Astrocyte (in vitro differentiated cells and primary cell): ENCODE results near the gene ERO1B. TPM values are rescaled to one million over a fixed set of nuclear protein-coding genes. Genes with fewer than 3 reads are reported as not detected.

Experiments used
- DNase-seq: peaks from one replicate; pipeline ENCODE4 v3.0.0-alpha.2; 2010; ENCODE audit warnings: low read depth
- FAIRE-seq: peaks from 2 replicates; lab custom pipeline; 2011; peaks lifted over from hg19 to GRCh38; lab: Jason Lieb, UNC
- H2AFZ ChIP-seq: 2 replicates; pipeline ENCODE4 v1.6.0; 2012; ENCODE audit warnings: low read depth, low read length, inconsistent platforms
- H3K27ac ChIP-seq: 2 replicates; pipeline ENCODE4 v1.5.1; 2011; ENCODE audit warnings: low read depth, low read length, inconsistent platforms
- H3K27me3 ChIP-seq: 2 replicates; pipeline ENCODE4 v1.6.0; 2011; ENCODE audit warnings: low read length, inconsistent platforms; ENCODE audit not compliant: insufficient read depth
- H3K36me3 ChIP-seq: 2 replicates; pipeline ENCODE4 v1.5.1; 2011; ENCODE audit warnings: low read length, inconsistent platforms; ENCODE audit not compliant: insufficient read depth
- H3K4me1 ChIP-seq: 2 replicates; pipeline ENCODE4 v1.5.1; 2011; ENCODE audit warnings: low read length, inconsistent platforms; ENCODE audit not compliant: insufficient read depth
- H3K4me2 ChIP-seq: 2 replicates; pipeline ENCODE4 v1.6.0; 2012; ENCODE audit warnings: low read length, inconsistent platforms
- H3K4me3 ChIP-seq: 2 replicates; pipeline ENCODE4 v1.5.1; 2011; ENCODE audit warnings: low read depth, mild to moderate bottlenecking, low read length, inconsistent platforms; ENCODE audit not compliant: insufficient read depth
- H3K79me2 ChIP-seq: 2 replicates; pipeline ENCODE4 v1.6.0; 2012; ENCODE audit warnings: mild to moderate bottlenecking, low read length, inconsistent platforms; ENCODE audit not compliant: insufficient read depth
- H3K9ac ChIP-seq: 2 replicates; pipeline ENCODE4 v1.6.0; 2012; ENCODE audit warnings: mild to moderate bottlenecking, low read length, inconsistent platforms
- H3K9me3 ChIP-seq: 2 replicates; pipeline ENCODE4 v1.5.1; 2012; ENCODE audit warnings: low read depth, mild to moderate bottlenecking, low read length, inconsistent platforms; ENCODE audit not compliant: insufficient read depth
- H4K20me1 ChIP-seq: 2 replicates; pipeline ENCODE4 v1.6.0; 2012; ENCODE audit warnings: low read length, inconsistent platforms; ENCODE audit not compliant: insufficient read depth
- H3K27ac Mint-ChIP-seq: one replicate; pipeline ENCODE4 v1.8.0; 2021; ENCODE audit warnings: mild to moderate bottlenecking, mixed read lengths; ENCODE audit not compliant: unreplicated experiment
- H3K27me3 Mint-ChIP-seq: one replicate; pipeline ENCODE4 v1.8.0; 2021; ENCODE audit warnings: low read depth, mixed read lengths; ENCODE audit not compliant: unreplicated experiment
- H3K36me3 Mint-ChIP-seq: one replicate; pipeline ENCODE4 v1.8.0; 2021; ENCODE audit warnings: low read depth, mixed read lengths; ENCODE audit not compliant: unreplicated experiment
- H3K4me1 Mint-ChIP-seq: one replicate; pipeline ENCODE4 v1.8.0; 2021; ENCODE audit warnings: low read depth, mixed read lengths; ENCODE audit not compliant: unreplicated experiment
- H3K4me3 Mint-ChIP-seq: one replicate; pipeline ENCODE4 v1.8.0; 2021; ENCODE audit warnings: mild to moderate bottlenecking, moderate library complexity, mixed read lengths; ENCODE audit not compliant: unreplicated experiment
- H3K9me3 Mint-ChIP-seq: one replicate; pipeline ENCODE4 v1.8.0; 2021; ENCODE audit warnings: mild to moderate bottlenecking, mixed read lengths; ENCODE audit not compliant: unreplicated experiment
- CTCF ChIP-seq: IDR thresholded peaks from 2 replicates; pipeline ENCODE4 v1.5.1; 2011; ENCODE audit warnings: low read depth, mild to moderate bottlenecking, inconsistent platforms, low read length, moderate library complexity; ENCODE audit not compliant: insufficient read depth
- EZH2 ChIP-seq: IDR thresholded peaks from 2 replicates; pipeline ENCODE4 v1.6.1; 2012; ENCODE audit warnings: mild to moderate bottlenecking, low read length, inconsistent platforms; ENCODE audit not compliant: insufficient read depth
- total RNA-seq: library from RNA; stranded (reverse); gene quantifications from 2 replicates; pipeline ENCODE4 v1.2.1, GENCODE V29; 2021

Gene ERO1B
- total RNA-seq, 1 donor from 2014 or later = 1.5 TPM

- Histone ChIP-seq H3K4me1 (no peaks in the 10 kb centered on the region), H3K79me2 (no peaks in the 10 kb centered on the region), H3K4me3 (no peak overlapping the region), H3K9me3 (no peaks in the 10 kb centered on the region), H3K9ac (no peak overlapping the region), H3K4me2 (no peak overlapping the region), H3K36me3 (no peaks in the 10 kb centered on the region), H3K27ac (no peak overlapping the region), H2AFZ (no peak overlapping the region), H3K27me3 (no peaks in the 10 kb centered on the region), H4K20me1 (no peaks in the 10 kb centered on the region)
- Mint-ChIP-seq H3K9me3 (no peaks in the 10 kb centered on the region), H3K4me3 (no peak overlapping the region), H3K4me1 (no peaks in the 10 kb centered on the region), H3K27ac (no peak overlapping the region), H3K27me3 (peaks cover 2% of the 10 kb centered on the region), H3K36me3 (no peaks in the 10 kb centered on the region)
- no peak for DNase-seq
- TF ChIP-seq CTCF = no peak
- TF ChIP-seq EZH2 = no peak
- FAIRE-seq = no peak
These were observed 22.9 kb upstream of the ERO1B start for GRCh38 chr1:236304682-236305081.

- Mint-ChIP-seq H3K4me1 (no peaks in the 10 kb centered on the region), H3K4me3 (no peak overlapping the region), H3K36me3 (no peaks in the 10 kb centered on the region), H3K27me3 (peaks cover 2% of the 10 kb centered on the region), H3K27ac (no peak overlapping the region), H3K9me3 (no peaks in the 10 kb centered on the region)
- Histone ChIP-seq H3K4me2 (no peak overlapping the region), H2AFZ (no peak overlapping the region), H3K27me3 (no peaks in the 10 kb centered on the region), H3K9ac (no peak overlapping the region), H3K79me2 (no peaks in the 10 kb centered on the region), H3K36me3 (no peaks in the 10 kb centered on the region), H3K4me1 (no peaks in the 10 kb centered on the region), H3K27ac (no peak overlapping the region), H3K4me3 (no peak overlapping the region), H4K20me1 (no peaks in the 10 kb centered on the region), H3K9me3 (no peaks in the 10 kb centered on the region)
- TF ChIP-seq EZH2 (no peak), CTCF (no peak)
- DNase-seq (no peak), FAIRE-seq (no peak)
These were observed 21.9 kb upstream of the ERO1B start for GRCh38 chr1:236303675-236304074.

- Mint-ChIP-seq H3K9me3 (no peaks in the 10 kb centered on the region), H3K36me3 (no peaks in the 10 kb centered on the region), H3K27ac (no peak overlapping the region), H3K27me3 (peaks cover 2% of the 10 kb centered on the region), H3K4me1 (no peaks in the 10 kb centered on the region), H3K4me3 (no peak overlapping the region)
- Histone ChIP-seq H3K4me2 (no peak overlapping the region), H3K36me3 (no peaks in the 10 kb centered on the region), H2AFZ (no peak overlapping the region), H3K4me1 (no peaks in the 10 kb centered on the region), H3K27me3 (no peaks in the 10 kb centered on the region), H3K9ac (no peak overlapping the region), H3K4me3 (no peak overlapping the region), H3K79me2 (no peaks in the 10 kb centered on the region), H3K27ac (no peak overlapping the region), H4K20me1 (no peaks in the 10 kb centered on the region), H3K9me3 (no peaks in the 10 kb centered on the region)
- no peak for DNase-seq
- no peak for FAIRE-seq
- no peak for TF ChIP-seq CTCF
- no peak for TF ChIP-seq EZH2
These were observed 21.2 kb upstream of the ERO1B start for GRCh38 chr1:236302941-236303340.
